ENCODE results near the gene KCNT2. TPM values are rescaled to one million over a fixed set of nuclear protein-coding genes. Genes with fewer than 3 reads are reported as not detected.
A peak's percentile ranks its signal among the peaks of the same experiment; 100 is the strongest.
"Not testable (repeated sequence)": the region's sequence is repeated elsewhere in the genome, so short reads cannot be mapped to it uniquely, and the experiment has no call there.

Gene KCNT2
- total and polyA plus RNA-seq, 9 donors, result 5.3 to 34.9 (median 14.1) TPM

DNA sequence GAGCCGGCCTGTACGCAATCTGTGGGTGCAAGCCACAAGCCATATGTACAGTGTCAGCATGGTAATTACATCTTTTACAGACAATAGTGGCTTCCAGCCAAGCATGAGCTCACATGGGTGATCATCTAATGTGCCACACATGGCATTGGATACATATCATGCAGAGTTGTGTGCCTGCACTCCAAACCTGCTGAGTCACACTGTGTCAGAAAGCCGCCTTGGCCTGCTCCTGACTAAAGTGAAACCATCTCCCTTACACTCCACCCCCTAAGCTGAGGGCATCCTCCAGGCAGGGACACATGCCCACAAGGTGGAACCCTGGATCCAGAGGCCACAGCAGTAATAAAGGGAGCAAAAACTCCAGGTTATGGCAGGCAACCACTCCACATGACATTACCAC is 72.5 kb downstream of the KCNT2 start:
- TF ChIP-seq POLR2A (IDR thresholded peaks at IDR 0.05) (no peak), EP300 (IDR thresholded peaks at IDR 0.05) (no peak)
- TF ChIP-seq, protein P1, sequence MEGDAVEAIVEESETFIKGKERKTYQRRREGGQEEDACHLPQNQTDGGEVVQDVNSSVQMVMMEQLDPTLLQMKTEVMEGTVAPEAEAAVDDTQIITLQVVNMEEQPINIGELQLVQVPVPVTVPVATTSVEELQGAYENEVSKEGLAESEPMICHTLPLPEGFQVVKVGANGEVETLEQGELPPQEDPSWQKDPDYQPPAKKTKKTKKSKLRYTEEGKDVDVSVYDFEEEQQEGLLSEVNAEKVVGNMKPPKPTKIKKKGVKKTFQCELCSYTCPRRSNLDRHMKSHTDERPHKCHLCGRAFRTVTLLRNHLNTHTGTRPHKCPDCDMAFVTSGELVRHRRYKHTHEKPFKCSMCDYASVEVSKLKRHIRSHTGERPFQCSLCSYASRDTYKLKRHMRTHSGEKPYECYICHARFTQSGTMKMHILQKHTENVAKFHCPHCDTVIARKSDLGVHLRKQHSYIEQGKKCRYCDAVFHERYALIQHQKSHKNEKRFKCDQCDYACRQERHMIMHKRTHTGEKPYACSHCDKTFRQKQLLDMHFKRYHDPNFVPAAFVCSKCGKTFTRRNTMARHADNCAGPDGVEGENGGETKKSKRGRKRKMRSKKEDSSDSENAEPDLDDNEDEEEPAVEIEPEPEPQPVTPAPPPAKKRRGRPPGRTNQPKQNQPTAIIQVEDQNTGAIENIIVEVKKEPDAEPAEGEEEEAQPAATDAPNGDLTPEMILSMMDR (IDR thresholded peaks at IDR 0.05), result no peak
- Histone ChIP-seq H3K4me1 (ENCODE audit: insufficient read depth) (no peaks in the 10 kb centered on the region), H3K27me3 (no peaks in the 10 kb centered on the region), H3K36me3 (no peaks in the 10 kb centered on the region), H3K4me3 (no peak overlapping the region), H3K9me3 (no peaks in the 10 kb centered on the region), H3K27ac (no peak overlapping the region)
- DNase-seq, result peak in 2 of 5 donors; percentile 23 to 42
- 65 to 67% (median 66%) methylated on average over 3 of the region's 3 CpGs for WGBS, 3 donors
- intact Hi-C loops (cut with DNase I), result no loop called here

DNA sequence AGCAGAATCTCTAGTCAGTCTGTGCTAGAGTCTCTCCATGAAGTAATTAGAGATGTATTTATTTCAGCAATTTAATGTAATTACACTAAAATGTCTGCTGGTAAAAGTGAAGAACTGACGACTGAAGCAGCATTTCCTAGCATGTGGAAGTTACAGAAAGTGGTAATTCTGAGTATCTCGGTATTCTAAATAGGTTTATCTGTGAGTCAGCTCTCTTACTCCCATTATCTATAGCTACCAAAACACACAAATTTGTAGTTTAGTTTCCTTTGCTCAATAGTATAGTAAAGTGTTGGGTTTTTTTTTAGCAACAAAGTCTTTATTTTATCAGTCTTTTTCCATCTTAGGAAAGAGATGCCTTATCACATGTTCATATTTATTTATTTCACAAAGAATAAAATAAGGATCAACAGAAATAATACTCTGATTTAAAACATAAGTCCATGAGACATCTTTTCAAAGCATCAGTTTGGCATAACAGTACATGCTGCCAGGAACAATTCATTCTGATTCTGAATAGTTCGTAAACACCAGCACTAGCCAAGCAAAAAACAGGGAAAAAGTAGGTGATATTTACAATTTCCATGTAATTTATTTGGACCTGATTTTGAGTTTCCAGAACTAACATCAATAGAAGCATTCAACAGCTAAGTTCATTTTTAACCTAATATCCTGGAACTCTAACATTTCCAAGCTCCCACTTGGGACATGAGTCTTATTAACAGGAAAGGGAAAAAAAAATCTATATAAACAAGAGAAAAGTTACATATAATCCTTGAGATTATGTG is 76.3 kb downstream of the KCNT2 start:
- TF ChIP-seq, protein P1 (IDR thresholded peaks at IDR 0.05), result no peak
- TF ChIP-seq EP300 (IDR thresholded peaks at IDR 0.05) (no peak), POLR2A (IDR thresholded peaks at IDR 0.05) (no peak)
- Histone ChIP-seq H3K4me1 (ENCODE audit: insufficient read depth) (no peaks in the 10 kb centered on the region), H3K9me3 (no peaks in the 10 kb centered on the region), H3K36me3 (no peaks in the 10 kb centered on the region), H3K27ac (peak overlapping the region in 1 of 2 donors; percentile 70), H3K27me3 (no peaks in the 10 kb centered on the region), H3K4me3 (no peak overlapping the region)
- no peak for DNase-seq
- 21 to 33% (median 21%) methylated on average over 3 of the region's 3 CpGs for WGBS, 3 donors
- intact Hi-C loops (cut with DNase I), result no loop called here

DNA sequence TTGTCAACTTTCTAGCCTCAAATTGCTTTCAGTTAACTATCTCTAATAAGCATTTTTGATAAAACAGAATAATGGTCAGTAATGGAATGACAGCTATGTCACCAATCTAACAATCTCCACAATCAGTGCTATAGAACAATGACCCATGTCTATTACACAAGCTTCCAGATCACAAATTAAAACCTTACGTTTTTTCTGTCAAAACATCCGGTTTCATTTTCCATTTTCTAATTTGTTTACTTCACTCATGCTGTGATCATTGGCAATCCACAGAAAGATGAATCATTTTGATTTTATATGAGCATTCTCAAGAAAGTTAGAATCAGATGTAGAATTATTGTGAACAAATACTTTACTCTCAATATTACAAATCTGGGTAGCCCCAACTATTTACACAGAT is 80.3 kb downstream of the KCNT2 start:
- Histone ChIP-seq H3K9me3 (no peaks in the 10 kb centered on the region), H3K4me1 (ENCODE audit: insufficient read depth) (no peaks in the 10 kb centered on the region), H3K4me3 (no peak overlapping the region), H3K36me3 (no peaks in the 10 kb centered on the region), H3K27ac (no peak overlapping the region), H3K27me3 (no peaks in the 10 kb centered on the region)
- no peak for DNase-seq
- WGBS, 3 donors, result 79 to 84% (median 83%) methylated on average over 2 of the region's 2 CpGs
- TF ChIP-seq POLR2A (IDR thresholded peaks at IDR 0.05) (no peak), EP300 (IDR thresholded peaks at IDR 0.05) (no peak)
- TF ChIP-seq, protein P1 (IDR thresholded peaks at IDR 0.05), result no peak
- intact Hi-C loops (cut with DNase I), result no loop called here

DNA sequence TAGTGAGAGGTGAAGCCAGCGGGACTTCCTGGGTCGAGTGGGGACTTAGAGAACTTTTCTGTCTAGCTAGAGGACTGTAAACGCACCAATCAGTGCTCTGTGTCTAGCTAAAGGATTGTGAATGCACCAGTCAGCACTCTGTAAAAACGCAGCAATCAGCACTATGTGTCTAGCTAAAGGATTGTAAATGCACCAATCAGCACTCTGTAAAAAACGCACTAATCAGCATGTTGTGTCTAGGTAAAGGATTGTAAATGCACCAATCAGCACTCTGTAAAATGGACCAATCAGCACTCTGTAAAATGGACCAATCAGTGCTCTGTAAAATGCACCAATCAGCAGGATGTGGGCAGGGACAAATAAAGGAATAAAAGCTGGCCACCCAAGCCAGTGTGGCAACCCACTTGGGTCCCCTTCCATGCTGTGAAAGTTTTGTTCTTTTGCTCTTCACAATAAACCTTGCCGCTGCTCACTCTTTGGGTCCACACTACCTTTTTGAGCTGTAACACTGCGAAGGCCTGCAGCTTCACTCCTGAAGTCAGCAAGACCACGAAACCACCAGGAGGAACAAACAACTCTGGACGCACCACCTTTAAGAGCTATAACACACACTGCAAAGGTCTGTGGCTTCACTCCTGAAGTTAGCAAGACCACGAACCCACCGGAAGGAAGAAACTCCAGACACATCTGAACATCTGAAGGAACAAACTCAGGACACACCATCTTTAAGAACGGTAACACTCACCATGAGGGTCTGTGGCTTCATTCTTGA is 85.5 kb downstream of the KCNT2 start:
- intact Hi-C loops (cut with DNase I); H3K27ac ChIP-seq; DNase-seq; H3K9me3 ChIP-seq; H3K4me3 ChIP-seq; H3K27me3 ChIP-seq; H3K36me3 ChIP-seq; H3K4me1 ChIP-seq (ENCODE audit: insufficient read depth): not testable (repeated sequence)
- WGBS, 3 donors, result 95 to 96% (median 95%) methylated on average over 12 of the region's 12 CpGs

DNA sequence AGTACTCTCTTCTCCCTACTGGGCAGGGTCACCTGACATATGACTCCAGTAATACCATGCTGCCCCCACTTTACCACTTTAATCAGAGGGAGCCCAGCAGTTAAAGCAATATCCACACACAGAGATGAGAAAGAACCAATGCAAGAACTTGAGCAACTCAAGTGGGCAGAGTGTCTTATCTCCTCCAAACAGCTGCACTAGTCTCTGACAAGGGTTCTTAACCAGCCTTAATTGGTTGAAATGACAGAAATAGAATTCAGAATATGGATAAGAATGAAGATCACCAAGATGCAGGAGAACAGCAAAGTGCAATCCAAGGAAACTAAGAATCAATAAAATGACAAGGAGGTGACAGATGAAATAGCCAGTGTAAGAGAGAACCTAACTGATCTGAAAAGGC is 91.0 kb downstream of the KCNT2 start:
- H3K4me3 ChIP-seq, result no peak overlapping the region
- no peak for DNase-seq
- H3K36me3 ChIP-seq, result no peaks in the 10 kb centered on the region
- peaks cover 2% of the 10 kb centered on the region for H3K4me1 ChIP-seq (ENCODE audit: insufficient read depth)
- TF ChIP-seq EP300 (IDR thresholded peaks at IDR 0.05) (no peak), POLR2A (IDR thresholded peaks at IDR 0.05) (no peak)
- TF ChIP-seq, protein P1 (IDR thresholded peaks at IDR 0.05), result no peak
- no peak overlapping the region for H3K27ac ChIP-seq
- H3K9me3 ChIP-seq, result no peaks in the 10 kb centered on the region
- intact Hi-C loops (cut with DNase I), result no loop called here
- H3K27me3 ChIP-seq, result no peaks in the 10 kb centered on the region
